Measurements from ENCODE around the gene ARSB. TPM values are rescaled to one million over a fixed set of nuclear protein-coding genes. Genes with fewer than 3 reads are reported as not detected.

ARSB gene
- total and polyA plus RNA-seq, 9 of the 15 experiments (the other 6 are each of a cell fraction or from before 2014, with no cell fraction given), result 0.52 to 4.6 (median 2.4) TPM

GRCh38 chr5:78799266-78800017 is 185.7 kb downstream of the ARSB start:
- intact Hi-C loops (cut with micrococcal nuclease), result no loop called here
- Histone ChIP-seq H3K4me1 (replicated peaks in 1 of 2; ENCODE audit: control insufficient read depth in 2 of 2, insufficient read depth in 2 of 2, low read length in 2 of 2) (no peaks in the 10 kb centered on the region; a peak in 2 of 5 replicates), H3K9ac (ENCODE audit: insufficient read depth in 1 of 2, low read depth in 2 of 2, low read length in 2 of 2) (no peak overlapping the region), H3K36me3 (ENCODE audit: control insufficient read depth, insufficient read depth, low read length) (no peaks in the 10 kb centered on the region), H3K9me1 (ENCODE audit: control insufficient read depth, insufficient read depth, low read length) (no peaks in the 10 kb centered on the region), H3K4me3 (no peak overlapping the region), H3K9me3 (replicated peaks; ENCODE audit: control insufficient read depth, insufficient read depth, low read depth, low read length) (no peaks in the 10 kb centered on the region), H3K79me2 (ENCODE audit: control insufficient read depth, insufficient read depth, low read length) (no peaks in the 10 kb centered on the region), H3K4me2 (ENCODE audit: insufficient read depth, low read length) (no peak overlapping the region), H3K27ac (ENCODE audit: extremely low read depth, low read depth, low read length) (no peak overlapping the region), H4K20me1 (replicated peaks; ENCODE audit: control insufficient read depth, insufficient read depth, low read length) (no peaks in the 10 kb centered on the region), H2AFZ (ENCODE audit: low read depth, low read length) (no peak overlapping the region), H3K27me3 (ENCODE audit: control insufficient read depth in 2 of 2, insufficient read depth in 2 of 2, low read length in 2 of 2) (peaks cover 8 to 16% of the 10 kb centered on the region in 2 experiments; a peak in 4 of 5 replicates)
- no TSS peak for BruUV-seq (replicated peaks)
- FAIRE-seq (no peak), ATAC-seq (no peak), DNase-seq (ENCODE audit: extremely low read depth in 1 of 4, low spot score in 3 of 4) (no peak)
- ChIA-PET CTCF (ENCODE audit: low intra/inter-chr PET ratio) (no interaction called here), POLR2A (interaction anchor here (0.7 to 2.7 kb wide), 6 partner anchors 7 to 268 kb away, joined by 3 to 10 read pairs (median 3); no protein-coding TSS in a partner anchor)
- in situ Hi-C loops (cut with MboI), result no loop called here
- TF ChIP-seq YBX1 (IDR thresholded peaks at IDR 0.05) (no peak), CTCF (IDR thresholded peaks at IDR 0.05 in 2 of 3, conservative IDR thresholded peaks at IDR 0.05 in 1 of 3; ENCODE audit: insufficient read depth in 2 of 3, low read depth in 1 of 3, low read length in 3 of 3) (peak in 1 of 3 experiments; percentile 12; a peak in 1 of 6 replicates)
- WGBS (ENCODE audit: insufficient coverage, low coverage, missing lambda C conversion rate), result 32% methylated on average over 6 of the region's 6 CpGs

All from K562 (cell line).